ENCODE results near the gene MMEL1.
"Not testable (repeated sequence)": the region's sequence is repeated elsewhere in the genome, so short reads cannot be mapped to it uniquely, and the experiment has no call there.

Gene MMEL1

DNA sequence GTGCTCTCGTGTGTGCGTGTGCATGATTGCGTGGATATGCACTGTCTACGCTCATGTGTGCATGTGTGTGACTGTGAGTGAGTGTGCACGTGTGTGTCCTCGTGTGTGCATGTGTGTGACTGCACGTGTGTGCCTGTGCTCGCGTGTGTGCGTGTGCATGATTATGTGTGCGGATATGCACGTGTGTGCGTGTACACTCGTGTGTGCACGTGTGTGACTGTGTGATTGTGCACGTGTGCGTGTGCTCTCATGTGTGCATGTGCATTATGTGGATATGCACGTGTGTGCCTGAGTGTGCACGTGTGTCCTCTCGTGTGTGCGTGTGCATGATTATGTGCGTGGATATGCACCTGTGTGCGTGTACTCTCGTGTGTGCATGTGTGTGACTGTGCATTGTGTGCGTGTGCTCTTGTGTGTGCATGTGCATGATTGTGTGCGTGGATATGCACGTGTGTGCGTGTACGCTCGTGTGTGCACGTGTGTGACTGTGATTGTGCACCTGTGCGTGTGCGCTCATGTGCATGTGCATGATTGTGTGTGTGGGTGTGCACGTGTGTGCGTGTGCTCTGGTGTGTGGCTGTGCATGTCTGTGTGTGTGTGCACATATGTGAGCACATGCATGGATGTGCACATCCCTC is 2.2 kb downstream of the MMEL1 start:
- DNase-seq (ENCODE audit: extremely low spot score): no peak
- TF ChIP-seq SP1 (IDR thresholded peaks at IDR 0.05) (no peak), BHLHE40 (IDR thresholded peaks at IDR 0.05; ENCODE audit: borderline replicate concordance) (no peak), CTBP1 (IDR thresholded peaks at IDR 0.05; ENCODE audit: borderline replicate concordance) (no peak), FOXK2 (IDR thresholded peaks at IDR 0.05) (no peak), L3MBTL2 (conservative IDR thresholded peaks at IDR 0.05) (no peak), LEF1 (IDR thresholded peaks at IDR 0.05; ENCODE audit: borderline replicate concordance) (no peak), NFRKB (IDR thresholded peaks at IDR 0.05) (no peak)
- TF ChIP-seq, protein P1, sequence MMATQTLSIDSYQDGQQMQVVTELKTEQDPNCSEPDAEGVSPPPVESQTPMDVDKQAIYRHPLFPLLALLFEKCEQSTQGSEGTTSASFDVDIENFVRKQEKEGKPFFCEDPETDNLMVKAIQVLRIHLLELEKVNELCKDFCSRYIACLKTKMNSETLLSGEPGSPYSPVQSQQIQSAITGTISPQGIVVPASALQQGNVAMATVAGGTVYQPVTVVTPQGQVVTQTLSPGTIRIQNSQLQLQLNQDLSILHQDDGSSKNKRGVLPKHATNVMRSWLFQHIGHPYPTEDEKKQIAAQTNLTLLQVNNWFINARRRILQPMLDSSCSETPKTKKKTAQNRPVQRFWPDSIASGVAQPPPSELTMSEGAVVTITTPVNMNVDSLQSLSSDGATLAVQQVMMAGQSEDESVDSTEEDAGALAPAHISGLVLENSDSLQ (IDR thresholded peaks at IDR 0.05): no peak
- CTCF ChIA-PET: no interaction called here
- POLR2A ChIA-PET: no interaction called here

DNA sequence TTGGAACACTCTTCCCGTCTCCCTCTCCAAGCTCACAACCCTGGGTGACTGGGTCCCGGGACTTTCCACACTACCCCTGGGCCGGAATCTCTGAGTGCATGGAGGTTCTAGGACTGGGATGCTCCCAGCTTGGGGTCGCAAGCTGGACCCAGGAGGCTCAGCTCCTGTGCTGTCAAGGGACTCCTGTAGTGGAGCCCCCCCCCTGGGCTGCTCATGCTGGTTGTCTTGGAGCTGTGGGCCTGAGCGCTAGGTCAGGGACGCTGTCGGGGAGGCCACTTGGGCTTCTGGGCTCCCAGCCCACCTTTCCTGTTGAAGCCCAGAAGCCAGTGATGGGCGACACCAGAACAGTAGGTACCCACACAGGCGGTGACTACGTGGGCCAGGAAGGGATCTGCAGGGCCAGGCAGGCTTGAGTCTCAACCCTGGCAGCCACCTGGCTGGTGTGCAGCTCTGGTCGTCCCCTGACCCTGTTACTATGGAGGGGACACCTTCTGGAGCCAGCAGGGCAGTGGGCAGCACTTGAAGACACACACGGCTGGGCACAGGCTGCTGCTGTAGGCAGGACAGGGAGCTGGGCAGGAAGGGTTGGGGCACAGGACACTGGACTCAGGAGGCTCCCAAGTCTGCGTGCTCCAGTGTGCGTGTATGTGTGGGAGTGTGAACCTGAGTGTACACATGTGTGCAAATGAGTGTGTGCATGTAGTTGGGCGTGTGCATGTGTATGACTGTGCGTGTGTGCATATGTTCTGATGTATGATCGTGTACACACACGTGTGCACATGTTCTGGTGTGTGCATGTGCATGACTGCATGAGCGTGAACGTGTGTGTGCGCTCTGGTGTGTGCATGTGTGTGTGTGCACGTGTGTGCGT is 3.0 kb downstream of the MMEL1 start:
- TF ChIP-seq, protein P1 (IDR thresholded peaks at IDR 0.05): no peak
- TF ChIP-seq FOXM1 (IDR thresholded peaks at IDR 0.05; ENCODE audit: borderline replicate concordance): no peak
- no peak for TF ChIP-seq SUZ12 (IDR thresholded peaks at IDR 0.05)
- TF ChIP-seq SP1 (IDR thresholded peaks at IDR 0.05): no peak
- TF ChIP-seq L3MBTL2 (conservative IDR thresholded peaks at IDR 0.05): no peak
- no peak for TF ChIP-seq LEF1 (IDR thresholded peaks at IDR 0.05; ENCODE audit: borderline replicate concordance)
- TF ChIP-seq ELF4 (IDR thresholded peaks at IDR 0.05): no peak
- no peak for TF ChIP-seq TARDBP (IDR thresholded peaks at IDR 0.05)
- no peak for TF ChIP-seq HDGF (IDR thresholded peaks at IDR 0.05; ENCODE audit: borderline replicate concordance)
- TF ChIP-seq ARNT (IDR thresholded peaks at IDR 0.05): no peak
- CTCF ChIA-PET: no interaction called here
- DNase-seq (ENCODE audit: extremely low spot score): no peak
- POLR2A ChIA-PET: interaction anchor here (0.6 kb wide), 1 partner anchor 10 kb away, joined by 3 read pairs; no protein-coding TSS in a partner anchor

DNA sequence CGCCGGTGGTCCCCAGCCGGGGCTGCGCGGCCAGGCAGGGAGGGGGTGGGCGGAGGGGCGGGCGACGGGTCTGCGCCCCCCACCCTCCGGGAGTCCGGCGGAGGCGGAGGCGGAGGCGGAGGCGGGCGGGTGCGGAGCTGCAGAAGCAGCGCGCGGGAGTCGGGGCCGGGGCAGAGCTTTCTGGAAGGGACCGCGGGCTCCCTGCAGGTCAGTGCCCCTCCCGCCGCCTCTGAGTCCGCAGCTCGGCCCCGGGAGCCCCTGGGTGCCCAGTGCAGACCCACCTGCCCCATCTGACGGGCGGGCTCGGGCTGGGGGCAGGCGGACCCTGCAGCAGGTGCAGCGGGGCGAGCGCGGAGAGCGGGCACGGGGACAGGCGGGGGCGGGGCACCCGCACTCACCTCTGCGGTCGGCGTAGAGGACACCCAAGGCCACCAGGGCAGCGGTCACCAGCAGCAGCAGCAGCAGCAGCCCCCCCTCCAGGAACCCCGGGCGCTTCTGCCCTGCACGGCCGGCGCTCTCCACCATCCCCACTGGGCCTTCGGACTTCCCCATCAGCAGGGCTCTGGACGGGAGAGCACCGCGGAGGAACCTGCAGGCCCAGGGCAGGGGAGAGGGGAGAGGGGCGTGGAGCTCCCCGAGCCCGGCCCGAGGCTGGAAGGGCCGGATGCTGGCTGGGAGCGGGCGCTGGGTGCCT is 3.7 kb downstream of the MMEL1 start:
- ChIA-PET CTCF (no interaction called here), POLR2A (interaction anchor here (0.6 kb wide), 1 partner anchor 10 kb away, joined by 3 read pairs; no protein-coding TSS in a partner anchor)
- TF ChIP-seq L3MBTL2 (conservative IDR thresholded peaks at IDR 0.05): no peak
- no peak for TF ChIP-seq HDGF (IDR thresholded peaks at IDR 0.05; ENCODE audit: borderline replicate concordance)
- TF ChIP-seq, protein P1 (IDR thresholded peaks at IDR 0.05): no peak
- TF ChIP-seq CTBP1 (IDR thresholded peaks at IDR 0.05; ENCODE audit: borderline replicate concordance): no peak
- TF ChIP-seq ELF4 (IDR thresholded peaks at IDR 0.05): no peak
- no peak for TF ChIP-seq BHLHE40 (IDR thresholded peaks at IDR 0.05; ENCODE audit: borderline replicate concordance)
- TF ChIP-seq FOXK2 (IDR thresholded peaks at IDR 0.05): no peak
- no peak for TF ChIP-seq SUZ12 (IDR thresholded peaks at IDR 0.05)
- no peak for TF ChIP-seq SP1 (IDR thresholded peaks at IDR 0.05)
- no peak for TF ChIP-seq NFRKB (IDR thresholded peaks at IDR 0.05)
- no peak for DNase-seq (ENCODE audit: extremely low spot score)

DNA sequence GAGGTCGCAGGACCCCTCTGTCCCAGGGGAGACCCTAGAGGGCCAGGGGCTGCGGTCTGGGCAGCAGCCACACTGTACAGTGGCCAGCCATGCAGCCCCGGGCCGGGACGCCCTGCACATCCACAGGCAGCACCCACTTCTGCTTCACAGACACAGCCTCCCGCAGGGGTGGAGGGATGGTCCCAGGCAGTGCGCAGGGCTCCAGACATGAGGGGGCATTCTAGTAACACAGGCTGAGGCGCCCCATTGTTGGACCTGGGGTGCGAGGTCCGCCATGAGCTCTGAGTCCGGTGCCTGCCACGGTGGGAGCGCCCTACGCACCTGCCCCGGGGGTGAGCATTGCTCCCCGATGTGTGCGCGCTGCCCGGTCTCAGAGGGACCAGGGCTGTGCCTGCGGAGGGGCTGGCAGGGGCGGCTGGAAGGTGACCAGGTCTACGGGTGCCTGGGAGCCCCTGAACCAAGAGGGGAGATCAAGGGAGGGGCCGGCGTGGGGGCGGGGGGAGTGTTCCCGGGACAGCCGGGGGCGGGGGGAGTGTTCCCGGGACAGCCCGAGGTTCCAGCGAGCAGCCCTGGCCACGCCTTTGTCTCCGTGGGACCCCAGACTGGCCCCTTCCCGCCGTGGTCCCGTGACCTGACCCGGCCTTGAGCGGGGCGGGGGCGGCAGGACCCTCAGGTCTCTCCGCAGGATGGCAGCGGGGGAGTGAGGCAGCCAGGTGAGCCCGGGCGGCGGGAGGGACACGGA is 4.5 kb downstream of the MMEL1 start:
- POLR2A ChIA-PET: no interaction called here
- CTCF ChIA-PET: no interaction called here
- TF ChIP-seq SUZ12 (IDR thresholded peaks at IDR 0.05) (no peak), ZNF384 (IDR thresholded peaks at IDR 0.05) (no peak), NFRKB (IDR thresholded peaks at IDR 0.05) (no peak), ARNT (IDR thresholded peaks at IDR 0.05) (no peak), SP1 (IDR thresholded peaks at IDR 0.05) (no peak), L3MBTL2 (conservative IDR thresholded peaks at IDR 0.05) (no peak), FOXK2 (IDR thresholded peaks at IDR 0.05) (no peak), ELF4 (IDR thresholded peaks at IDR 0.05) (no peak), HDGF (IDR thresholded peaks at IDR 0.05; ENCODE audit: borderline replicate concordance) (no peak)
- no peak for DNase-seq (ENCODE audit: extremely low spot score)

DNA sequence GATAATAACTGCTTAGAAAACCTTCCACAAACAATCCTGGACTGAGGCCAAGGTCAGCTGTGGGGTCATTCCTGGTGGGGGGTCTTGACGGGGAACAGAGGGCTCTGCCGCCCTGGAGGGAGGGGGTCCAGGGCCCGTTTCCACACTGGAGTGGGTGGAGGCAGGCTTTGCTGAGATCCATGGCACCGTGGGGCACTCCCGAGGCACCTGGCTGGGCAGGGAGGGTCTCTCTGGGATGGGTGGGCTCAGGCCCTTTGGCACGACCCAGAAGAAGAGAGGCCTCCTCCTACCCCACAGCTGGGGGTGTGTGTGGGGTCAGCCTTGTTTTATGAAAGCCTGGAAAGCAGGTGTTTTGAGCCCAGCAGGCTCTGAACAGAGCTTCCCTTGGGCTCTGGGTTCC is 5.1 kb downstream of the MMEL1 start:
- POLR2A ChIA-PET: no interaction called here
- CTCF ChIA-PET: no interaction called here
- no peak for DNase-seq (ENCODE audit: extremely low spot score)
- TF ChIP-seq FOXM1 (IDR thresholded peaks at IDR 0.05; ENCODE audit: borderline replicate concordance) (no peak), FOXA1 (IDR thresholded peaks at IDR 0.05) (no peak), NFRKB (IDR thresholded peaks at IDR 0.05) (no peak), BHLHE40 (IDR thresholded peaks at IDR 0.05; ENCODE audit: borderline replicate concordance) (no peak), TARDBP (IDR thresholded peaks at IDR 0.05) (no peak), ARNT (IDR thresholded peaks at IDR 0.05) (no peak), ELF4 (IDR thresholded peaks at IDR 0.05) (no peak), FOXK2 (IDR thresholded peaks at IDR 0.05) (no peak), L3MBTL2 (conservative IDR thresholded peaks at IDR 0.05) (no peak), SP1 (IDR thresholded peaks at IDR 0.05) (no peak), CTBP1 (IDR thresholded peaks at IDR 0.05; ENCODE audit: borderline replicate concordance) (no peak), LEF1 (IDR thresholded peaks at IDR 0.05; ENCODE audit: borderline replicate concordance) (no peak), SUZ12 (IDR thresholded peaks at IDR 0.05) (no peak), ZNF384 (IDR thresholded peaks at IDR 0.05) (no peak), HDGF (IDR thresholded peaks at IDR 0.05; ENCODE audit: borderline replicate concordance) (no peak)
- TF ChIP-seq, protein P1 (IDR thresholded peaks at IDR 0.05): no peak

DNA sequence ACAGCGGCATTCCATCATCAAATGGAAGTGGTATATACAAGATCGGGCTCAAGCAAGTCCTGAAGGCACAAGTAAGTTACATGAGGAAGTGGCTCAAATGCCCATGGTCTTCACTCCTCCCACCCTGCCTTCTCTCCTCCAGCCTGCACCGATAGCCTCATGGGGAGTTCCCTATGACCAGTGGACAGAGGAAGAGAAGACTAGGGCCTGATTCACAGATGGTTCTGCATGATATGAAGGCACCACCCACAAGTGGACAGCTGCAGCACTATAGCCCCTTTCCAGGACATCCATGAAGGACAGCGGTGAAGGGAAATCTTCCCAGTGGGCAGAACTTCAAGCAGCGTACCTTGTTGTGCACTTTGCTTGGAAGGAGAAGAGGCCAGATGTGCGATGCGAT is 7.1 kb downstream of the MMEL1 start:
- POLR2A ChIA-PET; DNase-seq (ENCODE audit: extremely low spot score); CTCF ChIA-PET: not testable (repeated sequence)

Data from HEK293T (cell line).